A549 (cell line): ENCODE measurements around the gene HYAL4. TPM values are rescaled to one million over a fixed set of nuclear protein-coding genes. Genes with fewer than 3 reads are reported as not detected.

Experiments used
- ATAC-seq, 2 experiments: fragments of 200-7000 bp in 1 of 2; fragments of >200 bp in 1 of 2; cut with Nextera tagmentation in 1 of 2; cut with Tn5 transposase in 1 of 2; 3 replicates each; pipeline versions ENCODE4 v1.8.0 to v1.9.1; 2018 to 2020; ENCODE audit warnings: mild to moderate bottlenecking in 1 of 2, moderate library complexity in 1 of 2
- CTCF ChIA-PET: fragments of 300-600 bp; sonication (Branson Sonifier 250); formaldehyde crosslinking; extraction: SDS; loops from one replicate; lab custom pipeline; 2021; ENCODE audit warnings: antibody characterized with exemption, inconsistent platforms; lab: Yijun Ruan, JAX
- POLR2A ChIA-PET: fragments of 350-600 bp; formaldehyde crosslinking; extraction: SDS; loops from one replicate; lab custom pipeline; 2021; ENCODE audit warnings: antibody characterized with exemption, inconsistent platforms; lab: Yijun Ruan, JAX
- DNase-seq, 2 experiments: peaks; one replicate each; pipeline versions ENCODE4 v3.0.0 to v3.0.0-alpha.2; 2011 to 2016; ENCODE audit warnings: low read depth in 1 of 2, low spot score in 1 of 2
- FAIRE-seq: peaks from 2 replicates; lab custom pipeline; 2011; peaks lifted over from hg19 to GRCh38; lab: Jason Lieb, UNC
- H3K27ac ChIP-seq, 2 experiments: fragments of >200 bp; sonication (Bioruptor Twin); formaldehyde crosslinking; 3 replicates each; pipeline ENCODE4 v1.5.1; 2016 to 2017
- H3K4me1 ChIP-seq: fragments of >200 bp; sonication (Bioruptor Twin); formaldehyde crosslinking; 3 replicates; pipeline ENCODE4 v1.6.1; 2016
- H3K4me2 ChIP-seq: fragments of >200 bp; sonication (Bioruptor Twin); formaldehyde crosslinking; 3 replicates; pipeline ENCODE4 v1.6.1; 2016
- H3K4me3 ChIP-seq: fragments of >200 bp; sonication (Bioruptor Twin); formaldehyde crosslinking; 3 replicates; pipeline ENCODE4 v1.5.1; 2016
- H3K9me3 ChIP-seq: fragments of >200 bp; sonication (Bioruptor Twin); formaldehyde crosslinking; 3 replicates; pipeline ENCODE4 v1.6.1; 2016
- CHD4 ChIP-seq: fragments of 200-600 bp; sonication (generic); IDR thresholded peaks from 2 replicates; pipeline ENCODE4 v1.6.1; 2016; ENCODE audit warnings: antibody characterized with exemption, mild to moderate bottlenecking, borderline replicate concordance
- CTCF ChIP-seq: fragments of >200 bp; sonication (Bioruptor Twin); formaldehyde crosslinking; IDR thresholded peaks from 3 replicates; pipeline ENCODE4 v1.5.1; 2016
- ELK1 ChIP-seq: fragments of 150-350 bp; IDR thresholded peaks from 2 replicates; pipeline ENCODE4 v1.6.1; 2014; ENCODE audit warnings: low read depth, mild to moderate bottlenecking, low read length
- EP300 ChIP-seq, 2 experiments: fragments of >200 bp; sonication (Bioruptor Twin); formaldehyde crosslinking; IDR thresholded peaks; 2 replicates in 1 of 2; 3 replicates in 1 of 2; pipeline ENCODE4 v1.6.1; 2016 to 2017
- ESRRA ChIP-seq: fragments of 150-350 bp; IDR thresholded peaks from 2 replicates; pipeline ENCODE4 v1.6.1; 2014; ENCODE audit warnings: mild to moderate bottlenecking, low read length, borderline replicate concordance
- HMGXB4 ChIP-seq: fragments of 250-450 bp; sonication (Bioruptor Pico); IDR thresholded peaks from 2 replicates; pipeline ENCODE4 v1.5.0; 2021; ENCODE audit warnings: mild to moderate bottlenecking, moderate library complexity, borderline replicate concordance
- HOXB13 ChIP-seq: fragments of 250-450 bp; sonication (Bioruptor Pico); IDR thresholded peaks from 2 replicates; pipeline ENCODE4 v1.5.0; 2020; ENCODE audit warnings: low read depth, mild to moderate bottlenecking, moderate library complexity
- MAZ ChIP-seq: fragments of 150-350 bp; IDR thresholded peaks from 2 replicates; pipeline ENCODE4 v1.6.1; 2014; ENCODE audit warnings: antibody characterized with exemption, low read depth, low read length, borderline replicate concordance
- NFE2L2 ChIP-seq: fragments of 150-350 bp; conservative IDR thresholded peaks from 2 replicates; pipeline ENCODE4 v1.6.1; 2014; ENCODE audit warnings: low read length
- NPAS2 ChIP-seq: fragments of 250-450 bp; sonication (Bioruptor Pico); IDR thresholded peaks from 2 replicates; pipeline ENCODE4 v1.8.0; 2022; ENCODE audit warnings: mild to moderate bottlenecking, moderate library complexity, borderline replicate concordance
- PHF8 ChIP-seq: fragments of 200-600 bp; sonication (generic); IDR thresholded peaks from 2 replicates; pipeline ENCODE4 v1.6.1; 2016; ENCODE audit warnings: low read depth, mild to moderate bottlenecking, antibody characterized with exemption, moderate library complexity, borderline replicate concordance
- POLR2A ChIP-seq: IDR thresholded peaks from 2 replicates; pipeline ENCODE4 v1.6.1; 2012; ENCODE audit warnings: mild to moderate bottlenecking, low read length
- RAD21 ChIP-seq, 2 experiments: fragments of >200 bp in 1 of 2; sonication (Bioruptor Twin) in 1 of 2; formaldehyde crosslinking in 1 of 2; IDR thresholded peaks in 1 of 2; conservative IDR thresholded peaks in 1 of 2; 2 replicates in 1 of 2; 3 replicates in 1 of 2; pipeline ENCODE4 v1.6.1; 2012 to 2018; ENCODE audit warnings: inconsistent platforms in 1 of 2
- RARB ChIP-seq: fragments of 250-450 bp; sonication (Bioruptor Pico); IDR thresholded peaks from 2 replicates; pipeline ENCODE4 v1.8.0; 2021; ENCODE audit warnings: mild to moderate bottlenecking, moderate library complexity
- SMC3 ChIP-seq: fragments of >200 bp; sonication (Bioruptor Twin); formaldehyde crosslinking; IDR thresholded peaks from 3 replicates; pipeline ENCODE4 v1.6.1; 2018; ENCODE audit warnings: inconsistent platforms
- TFCP2L1 ChIP-seq: fragments of 250-450 bp; sonication (Bioruptor Pico); IDR thresholded peaks from 2 replicates; pipeline ENCODE4 v1.5.0; 2021; ENCODE audit warnings: mild to moderate bottlenecking
- ZSCAN20 ChIP-seq: fragments of 250-450 bp; sonication (Bioruptor Pico); IDR thresholded peaks from 2 replicates; pipeline ENCODE4 v1.8.0; 2022; ENCODE audit warnings: mild to moderate bottlenecking, moderate library complexity
- WGBS: methylation state at CpG from one replicate; pipeline ENCODE4 v1.1.6; 2017; ENCODE audit errors: missing lambda C conversion rate; 5-methylcytosine and 5-hydroxymethylcytosine counted together
- polyA plus RNA-seq, 4 experiments: library from polyadenylated mRNA; depleted of rRNA in 3 of 4; stranded (reverse); fragments of >200 nt; fragmentation: RNase III in 1 of 4; extraction: RNeasy Plus Mini Kit Qiagen cat#74134 plus additional on column Dnase treatment in 1 of 4; gene quantifications; 2 replicates in 3 of 4; 3 replicates in 1 of 4; pipeline ENCODE4 v1.2.3, GENCODE V29; 2011 to 2017
- TF ChIP-seq, protein P1 (sequence below): fragments of 450-650 bp; IDR thresholded peaks from 2 replicates; pipeline ENCODE4 v1.6.1; 2014; ENCODE audit warnings: antibody characterized with exemption

Gene HYAL4
- polyA plus RNA-seq, 2 of the 4 experiments (the other 2 are of a cell fraction): 0.30 TPM; not detected in 1

GRCh38 chr7:123871998-123872867, 27.3 kb downstream of the HYAL4 start:
- no peaks in the 10 kb centered on the region for H3K9me3 ChIP-seq
- TF ChIP-seq POLR2A (no peak), RAD21 (conservative IDR thresholded peaks at IDR 0.05 in 1 of 2, IDR thresholded peaks at IDR 0.05 in 1 of 2) (peak; percentile 88 to 90), EP300 (IDR thresholded peaks at IDR 0.05) (no peak), SMC3 (peak; percentile 79), CTCF (peak; percentile 86)
- TF ChIP-seq, protein P1, sequence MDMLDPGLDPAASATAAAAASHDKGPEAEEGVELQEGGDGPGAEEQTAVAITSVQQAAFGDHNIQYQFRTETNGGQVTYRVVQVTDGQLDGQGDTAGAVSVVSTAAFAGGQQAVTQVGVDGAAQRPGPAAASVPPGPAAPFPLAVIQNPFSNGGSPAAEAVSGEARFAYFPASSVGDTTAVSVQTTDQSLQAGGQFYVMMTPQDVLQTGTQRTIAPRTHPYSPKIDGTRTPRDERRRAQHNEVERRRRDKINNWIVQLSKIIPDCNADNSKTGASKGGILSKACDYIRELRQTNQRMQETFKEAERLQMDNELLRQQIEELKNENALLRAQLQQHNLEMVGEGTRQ: no peak
- ATAC-seq: peak; percentile 97 to 99
- FAIRE-seq: peak; percentile 79
- peak; percentile 31 to 73 for DNase-seq
- H3K4me2 ChIP-seq: peak overlapping the region; percentile 69
- H3K4me1 ChIP-seq: no peaks in the 10 kb centered on the region
- no peak overlapping the region for H3K27ac ChIP-seq
- ChIA-PET POLR2A (interaction anchor here (0.9 kb wide), 1 partner anchor 190 kb away, joined by 3 read pairs; no protein-coding TSS in a partner anchor), CTCF (interaction anchor here (0.6 to 3.4 kb wide), 46 partner anchors 8 to 772 kb away, joined by 3 to 59 read pairs (median 5); partner anchors contain the start of genes IQUB and WASL)
- no peak overlapping the region for H3K4me3 ChIP-seq
- WGBS: 3% methylated on average over 7 of the region's 7 CpGs

DNA sequence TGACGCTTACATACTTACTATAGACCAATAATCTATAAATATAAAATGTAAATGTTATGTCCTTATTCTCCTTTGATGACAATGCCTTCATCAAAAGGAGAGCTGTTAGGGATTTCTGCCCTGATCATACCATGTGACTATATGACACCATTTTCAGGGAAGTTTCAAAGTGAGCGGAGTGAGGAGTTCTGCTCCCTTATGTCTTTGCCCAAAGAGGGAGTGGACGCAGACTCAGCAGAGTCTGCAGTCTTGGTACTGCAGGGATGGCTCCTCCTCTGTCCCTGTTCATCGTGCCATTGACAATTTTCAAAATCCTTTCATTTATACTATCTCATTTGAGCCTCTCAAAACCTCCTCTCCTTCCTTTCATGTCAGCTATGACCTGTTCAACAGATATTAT, 27.9 kb downstream of the HYAL4 start:
- H3K27ac ChIP-seq: no peak overlapping the region
- ChIA-PET POLR2A (interaction anchor here (0.5 to 0.9 kb wide), 2 partner anchors 191 to 318 kb away, joined by 3 to 4 read pairs; no protein-coding TSS in a partner anchor), CTCF (interaction anchor here (0.6 to 3.4 kb wide), 25 partner anchors 9 to 773 kb away, joined by 3 to 59 read pairs (median 7); partner anchors contain the start of gene WASL)
- H3K4me2 ChIP-seq: no peak overlapping the region
- no peaks in the 10 kb centered on the region for H3K4me1 ChIP-seq
- WGBS: 45% methylated on average over 4 of the region's 4 CpGs
- ATAC-seq: peak in 1 of 2 experiments; percentile 54; a peak in 3 of 6 replicates
- TF ChIP-seq HOXB13 (CRISPR knock-in tag) (no peak), EP300 (IDR thresholded peaks at IDR 0.05) (no peak), SMC3 (no peak), MAZ (no peak), RARB (CRISPR knock-in tag) (no peak), TFCP2L1 (no peak), NFE2L2 (no peak), ZSCAN20 (CRISPR knock-in tag) (no peak), ESRRA (no peak), ELK1 (no peak), NPAS2 (CRISPR knock-in tag) (no peak), CHD4 (no peak), PHF8 (no peak), HMGXB4 (CRISPR knock-in tag) (no peak)
- H3K4me3 ChIP-seq: no peak overlapping the region
- no peak for FAIRE-seq
- no peaks in the 10 kb centered on the region for H3K9me3 ChIP-seq
- DNase-seq: no peak
